IMR-90 (cell line): ENCODE results near the gene CAMK2D.

Experiments used
- BHLHE40 ChIP-seq: fragments of 150-350 bp; IDR thresholded peaks from 2 replicates; pipeline ENCODE4 v1.6.1; 2016; ENCODE audit warnings: mild to moderate bottlenecking, low read depth, low read length
- CEBPB ChIP-seq: IDR thresholded peaks from 2 replicates; pipeline ENCODE4 v1.6.1; 2012; ENCODE audit warnings: low read depth, low read length, improper control_type of control experiment
- CHD1 ChIP-seq: IDR thresholded peaks from 2 replicates; pipeline ENCODE4 v1.6.1; 2012; ENCODE audit warnings: low read depth, low read length, improper control_type of control experiment
- ELK1 ChIP-seq: fragments of 150-350 bp; IDR thresholded peaks from 2 replicates; pipeline ENCODE4 v1.6.1; 2016; ENCODE audit warnings: low read depth, mild to moderate bottlenecking, low read length, moderate library complexity, borderline replicate concordance
- FOS ChIP-seq: fragments of 150-350 bp; IDR thresholded peaks from 2 replicates; pipeline ENCODE4 v1.6.1; 2016; ENCODE audit warnings: low read depth, low read length
- MAFK ChIP-seq: IDR thresholded peaks from 2 replicates; pipeline ENCODE4 v1.6.1; 2012; ENCODE audit warnings: low read depth, low read length, improper control_type of control experiment
- MXI1 ChIP-seq: IDR thresholded peaks from 2 replicates; pipeline ENCODE4 v1.6.1; 2012; ENCODE audit warnings: low read depth, mild to moderate bottlenecking, low read length, moderate library complexity, borderline replicate concordance
- POLR2A ChIP-seq: IDR thresholded peaks from 2 replicates; pipeline ENCODE4 v1.6.1; 2012; ENCODE audit warnings: mild to moderate bottlenecking, low read depth, low read length
- RAD21 ChIP-seq: IDR thresholded peaks from 2 replicates; pipeline ENCODE4 v1.6.1; 2012; ENCODE audit warnings: low read length, improper control_type of control experiment
- RCOR1 ChIP-seq: IDR thresholded peaks from 2 replicates; pipeline ENCODE4 v1.6.1; 2012; ENCODE audit warnings: mild to moderate bottlenecking, low read length, improper control_type of control experiment; ENCODE audit not compliant: insufficient replicate concordance
- RFX5 ChIP-seq: IDR thresholded peaks from 2 replicates; pipeline ENCODE4 v1.8.0; 2012; ENCODE audit warnings: low read depth, mild to moderate bottlenecking, low read length, moderate library complexity
- SMC3 ChIP-seq: fragments of 150-350 bp; IDR thresholded peaks from 2 replicates; pipeline ENCODE4 v1.6.1; 2016; ENCODE audit warnings: low read depth, mild to moderate bottlenecking, antibody characterized with exemption, low read length, moderate library complexity
- TF ChIP-seq, protein P1 (sequence below): conservative IDR thresholded peaks from 2 replicates; pipeline ENCODE4 v1.5.1; 2012; ENCODE audit warnings: mild to moderate bottlenecking, low read depth, low read length, improper control_type of control experiment

DNA sequence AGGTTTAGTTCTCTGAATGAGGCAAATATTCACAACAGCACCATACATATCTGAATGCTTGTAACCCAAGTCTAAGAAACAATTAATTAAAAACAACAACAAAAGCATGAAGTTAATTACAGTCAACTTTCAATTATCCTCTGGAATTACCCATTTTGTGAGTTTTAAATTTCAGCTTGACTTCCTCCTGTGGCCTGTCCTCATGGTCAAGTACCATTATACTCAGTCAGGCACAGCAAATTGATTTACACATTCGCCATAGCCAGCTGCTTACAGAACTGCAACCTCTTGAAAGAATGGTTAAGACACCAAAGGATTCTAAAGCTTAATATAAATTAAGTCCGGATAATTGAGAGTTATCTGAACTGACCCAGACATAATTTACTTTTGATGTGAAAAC lies 306.5 kb downstream of the CAMK2D start:
- TF ChIP-seq, protein P1, sequence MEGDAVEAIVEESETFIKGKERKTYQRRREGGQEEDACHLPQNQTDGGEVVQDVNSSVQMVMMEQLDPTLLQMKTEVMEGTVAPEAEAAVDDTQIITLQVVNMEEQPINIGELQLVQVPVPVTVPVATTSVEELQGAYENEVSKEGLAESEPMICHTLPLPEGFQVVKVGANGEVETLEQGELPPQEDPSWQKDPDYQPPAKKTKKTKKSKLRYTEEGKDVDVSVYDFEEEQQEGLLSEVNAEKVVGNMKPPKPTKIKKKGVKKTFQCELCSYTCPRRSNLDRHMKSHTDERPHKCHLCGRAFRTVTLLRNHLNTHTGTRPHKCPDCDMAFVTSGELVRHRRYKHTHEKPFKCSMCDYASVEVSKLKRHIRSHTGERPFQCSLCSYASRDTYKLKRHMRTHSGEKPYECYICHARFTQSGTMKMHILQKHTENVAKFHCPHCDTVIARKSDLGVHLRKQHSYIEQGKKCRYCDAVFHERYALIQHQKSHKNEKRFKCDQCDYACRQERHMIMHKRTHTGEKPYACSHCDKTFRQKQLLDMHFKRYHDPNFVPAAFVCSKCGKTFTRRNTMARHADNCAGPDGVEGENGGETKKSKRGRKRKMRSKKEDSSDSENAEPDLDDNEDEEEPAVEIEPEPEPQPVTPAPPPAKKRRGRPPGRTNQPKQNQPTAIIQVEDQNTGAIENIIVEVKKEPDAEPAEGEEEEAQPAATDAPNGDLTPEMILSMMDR, result no peak
- TF ChIP-seq POLR2A, result no peak
- TF ChIP-seq RCOR1, result no peak
- TF ChIP-seq FOS, result no peak
- TF ChIP-seq BHLHE40, result no peak
- TF ChIP-seq RFX5, result no peak
- TF ChIP-seq CEBPB, result no peak
- TF ChIP-seq ELK1, result no peak
- no peak for TF ChIP-seq SMC3
- no peak for TF ChIP-seq RAD21
- no peak for TF ChIP-seq CHD1
- TF ChIP-seq MXI1, result no peak
- TF ChIP-seq MAFK, result no peak
